NB4 (cell line): ENCODE measurements around the gene TJAP1.
"Not testable (repeated sequence)": the region's sequence is repeated elsewhere in the genome, so short reads cannot be mapped to it uniquely, and the experiment has no call there.

ENCODE experiments used
- DNase-seq: peaks from one replicate; pipeline ENCODE4 v3.0.0; 2010; ENCODE audit warnings: low read depth
- H3K4me3 ChIP-seq: one replicate; pipeline ENCODE4 v1.5.1; 2011; ENCODE audit warnings: mild to moderate bottlenecking, low read depth, low read length, moderate library complexity
- MYC ChIP-seq: IDR thresholded peaks from 2 replicates; pipeline ENCODE4 v1.6.1; 2011; ENCODE audit warnings: low read depth, low read length
- POLR2A ChIP-seq: IDR thresholded peaks from 2 replicates; pipeline ENCODE4 v1.6.1; 2011; ENCODE audit warnings: mild to moderate bottlenecking; ENCODE audit not compliant: insufficient read length; ENCODE audit errors: extremely low read depth
- TF ChIP-seq, protein P1 (sequence below): IDR thresholded peaks from 2 replicates; pipeline ENCODE4 v1.6.1; 2011; ENCODE audit warnings: low read depth, low read length
- TF ChIP-seq, protein P2 (sequence below): IDR thresholded peaks from one replicate; pipeline ENCODE4 v1.5.1; 2012; ENCODE audit warnings: low read depth, low read length

TJAP1 gene

DNA sequence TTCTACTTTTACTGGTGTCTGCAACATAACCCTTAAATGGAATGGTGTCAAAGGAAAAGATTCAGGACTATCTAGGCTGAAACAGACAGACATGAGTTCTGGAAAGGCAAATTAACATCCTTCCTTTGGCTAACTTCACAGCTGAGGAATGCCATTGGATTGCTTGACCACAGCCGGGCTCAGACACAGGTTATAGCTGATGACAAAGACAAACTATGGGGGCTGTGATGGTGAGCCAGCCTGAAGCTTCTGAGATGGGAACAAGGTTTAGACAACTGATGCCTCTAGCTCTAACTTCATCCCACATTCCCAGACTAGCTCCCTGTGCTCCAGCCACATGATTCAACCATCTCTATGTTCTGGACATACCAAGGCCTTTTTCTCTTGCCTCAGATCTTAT, 54.8 kb downstream of the TJAP1 start:
- DNase-seq: no peak
- TF ChIP-seq, protein P1, sequence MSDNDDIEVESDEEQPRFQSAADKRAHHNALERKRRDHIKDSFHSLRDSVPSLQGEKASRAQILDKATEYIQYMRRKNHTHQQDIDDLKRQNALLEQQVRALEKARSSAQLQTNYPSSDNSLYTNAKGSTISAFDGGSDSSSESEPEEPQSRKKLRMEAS: no peak
- TF ChIP-seq, protein P2, sequence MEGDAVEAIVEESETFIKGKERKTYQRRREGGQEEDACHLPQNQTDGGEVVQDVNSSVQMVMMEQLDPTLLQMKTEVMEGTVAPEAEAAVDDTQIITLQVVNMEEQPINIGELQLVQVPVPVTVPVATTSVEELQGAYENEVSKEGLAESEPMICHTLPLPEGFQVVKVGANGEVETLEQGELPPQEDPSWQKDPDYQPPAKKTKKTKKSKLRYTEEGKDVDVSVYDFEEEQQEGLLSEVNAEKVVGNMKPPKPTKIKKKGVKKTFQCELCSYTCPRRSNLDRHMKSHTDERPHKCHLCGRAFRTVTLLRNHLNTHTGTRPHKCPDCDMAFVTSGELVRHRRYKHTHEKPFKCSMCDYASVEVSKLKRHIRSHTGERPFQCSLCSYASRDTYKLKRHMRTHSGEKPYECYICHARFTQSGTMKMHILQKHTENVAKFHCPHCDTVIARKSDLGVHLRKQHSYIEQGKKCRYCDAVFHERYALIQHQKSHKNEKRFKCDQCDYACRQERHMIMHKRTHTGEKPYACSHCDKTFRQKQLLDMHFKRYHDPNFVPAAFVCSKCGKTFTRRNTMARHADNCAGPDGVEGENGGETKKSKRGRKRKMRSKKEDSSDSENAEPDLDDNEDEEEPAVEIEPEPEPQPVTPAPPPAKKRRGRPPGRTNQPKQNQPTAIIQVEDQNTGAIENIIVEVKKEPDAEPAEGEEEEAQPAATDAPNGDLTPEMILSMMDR: no peak
- no peak for TF ChIP-seq POLR2A
- no peak overlapping the region for H3K4me3 ChIP-seq

DNA sequence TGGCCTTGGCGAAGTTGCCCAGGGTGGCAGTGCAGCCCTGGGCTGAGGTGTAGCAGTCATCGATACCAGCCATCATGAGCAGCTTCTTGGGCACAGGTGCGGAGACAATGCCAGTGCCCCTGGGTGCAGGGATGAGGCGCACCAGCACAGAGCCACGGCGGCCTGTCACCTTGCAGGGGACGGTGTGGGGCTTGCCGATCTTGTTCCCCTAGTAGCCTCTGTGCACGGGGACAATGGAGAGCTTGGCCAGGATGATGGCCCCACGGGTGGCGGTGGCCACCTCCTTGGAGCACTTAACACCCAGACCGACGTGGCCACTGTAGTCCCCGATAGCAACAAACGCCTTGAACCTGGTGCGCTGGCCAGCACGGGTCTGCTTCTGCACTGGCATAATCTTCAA, 61.6 kb downstream of the TJAP1 start:
- not testable (repeated sequence) for DNase-seq, H3K4me3 ChIP-seq

DNA sequence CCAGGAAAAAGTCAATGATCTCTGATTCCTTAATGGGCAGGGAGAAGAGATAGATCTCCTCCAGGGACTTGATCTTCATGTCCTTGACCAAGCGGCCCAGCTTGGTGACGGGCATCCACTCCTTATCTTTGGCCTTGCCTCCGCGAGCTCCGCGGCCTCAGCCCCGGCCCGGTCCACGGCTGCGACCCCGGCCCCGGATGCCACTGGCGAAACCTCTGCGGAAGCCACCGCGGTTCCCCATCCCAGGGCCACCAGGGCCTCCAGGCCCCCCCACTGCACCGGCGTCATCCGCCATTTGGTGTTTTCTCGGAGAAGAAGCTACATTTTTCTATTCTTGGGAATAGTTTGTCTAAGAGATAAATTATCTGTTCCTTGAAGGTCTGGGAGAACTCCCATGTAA, 62.0 kb downstream of the TJAP1 start:
- not testable (repeated sequence) for H3K4me3 ChIP-seq, DNase-seq

DNA sequence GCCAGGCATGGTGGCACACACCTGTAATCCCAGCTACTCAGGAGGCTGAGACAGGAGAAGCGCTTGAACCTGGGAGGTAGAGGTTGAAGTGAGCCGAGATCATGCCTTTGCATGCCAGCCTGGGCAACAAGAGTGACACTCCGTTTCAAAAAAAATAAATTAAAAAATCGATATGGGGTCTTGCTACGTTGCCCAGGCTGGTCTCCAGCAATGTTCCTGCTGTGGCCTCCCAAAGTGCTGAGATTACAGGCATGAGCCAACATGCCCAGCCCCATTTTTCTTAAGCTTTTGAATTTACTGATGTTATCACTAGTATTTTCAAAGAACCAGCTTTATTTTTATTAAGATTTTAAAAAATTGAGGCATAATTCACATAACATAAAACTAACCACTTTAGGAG, 63.1 kb downstream of the TJAP1 start:
- no peak overlapping the region for H3K4me3 ChIP-seq
- TF ChIP-seq, protein P2: no peak
- no peak for TF ChIP-seq POLR2A
- DNase-seq: no peak

DNA sequence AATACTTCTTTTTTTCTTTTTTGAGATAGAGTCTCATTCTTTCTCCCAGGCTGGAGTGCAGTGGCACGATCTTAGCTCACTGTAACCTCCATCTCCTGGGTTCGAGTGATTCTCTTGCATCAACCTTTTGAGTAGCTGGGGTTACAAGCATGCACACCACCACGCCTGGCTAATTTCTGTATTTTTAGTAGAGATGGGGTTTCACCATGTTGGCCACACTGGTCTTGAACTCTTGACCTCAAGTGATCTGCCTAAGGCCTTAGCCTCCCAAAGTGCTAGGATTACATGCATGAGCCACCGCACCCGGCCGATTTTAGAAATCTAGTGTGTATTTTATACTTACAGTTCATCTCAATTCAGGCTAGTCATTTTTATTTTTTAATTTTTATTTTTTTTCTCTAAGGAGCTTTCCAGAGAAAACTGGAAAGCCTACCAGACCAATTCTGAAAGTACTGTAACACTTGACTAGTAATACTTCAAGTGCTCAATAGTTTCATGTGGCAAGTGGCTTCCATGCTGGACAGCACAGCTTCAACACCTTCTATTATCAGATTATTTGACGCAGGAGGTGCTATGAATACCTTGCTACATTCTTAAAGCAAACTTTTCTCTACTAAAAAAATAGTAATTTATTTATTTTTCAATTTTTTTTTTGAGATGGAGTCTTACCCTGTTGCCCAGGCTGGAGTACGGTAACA, 64.6 kb downstream of the TJAP1 start:
- no peak overlapping the region for H3K4me3 ChIP-seq
- TF ChIP-seq POLR2A (no peak), MYC (no peak)
- TF ChIP-seq, protein P1: no peak
- TF ChIP-seq, protein P2: no peak
- no peak for DNase-seq

DNA sequence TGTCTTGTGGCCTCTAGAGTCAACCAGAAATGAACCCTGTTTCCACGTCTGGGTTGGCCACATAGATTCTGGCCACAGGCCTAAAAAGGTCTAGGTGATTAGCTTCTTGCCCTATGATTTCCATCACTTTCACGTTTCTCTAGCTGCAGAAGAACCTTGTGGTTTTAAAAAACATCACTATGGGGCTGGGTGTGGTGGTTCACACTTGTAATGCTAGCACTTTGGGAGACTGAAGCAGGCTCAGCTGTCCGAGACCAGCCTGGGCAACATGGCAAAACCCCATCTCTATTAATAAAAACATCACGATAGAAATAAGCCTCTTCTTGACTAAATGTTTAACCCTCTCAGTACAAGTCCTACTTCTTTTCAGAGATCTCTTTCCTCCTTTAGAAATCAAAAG, 67.1 kb downstream of the TJAP1 start:
- TF ChIP-seq MYC (no peak), POLR2A (no peak)
- TF ChIP-seq, protein P1: no peak
- TF ChIP-seq, protein P2: no peak
- no peak for DNase-seq
- H3K4me3 ChIP-seq: no peak overlapping the region

DNA sequence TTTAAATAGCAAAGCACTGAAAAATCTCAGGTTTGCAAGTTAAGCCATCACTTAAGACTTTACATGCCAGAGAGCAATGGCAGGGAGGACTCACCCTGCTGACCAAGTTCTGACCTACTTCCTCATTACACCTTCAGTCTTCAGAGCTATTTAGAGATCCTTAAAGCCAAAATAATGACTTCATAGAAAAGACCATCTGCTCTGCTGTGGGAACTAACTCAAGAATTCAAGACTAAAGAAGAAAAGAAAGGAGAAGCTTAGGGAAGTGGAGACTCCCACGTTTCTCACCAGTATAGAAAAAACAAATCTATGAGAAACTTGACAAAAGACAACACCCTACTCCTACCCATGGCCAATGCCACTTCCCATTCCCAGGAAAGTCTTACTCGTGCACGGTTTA, 69.9 kb downstream of the TJAP1 start:
- DNase-seq: peak; percentile 23

More for the DNA sequence above, 69.9 kb downstream of the TJAP1 start:
- H3K4me3 ChIP-seq: no peak overlapping the region
- TF ChIP-seq MYC (no peak), POLR2A (no peak)
- TF ChIP-seq, protein P1: no peak
- TF ChIP-seq, protein P2: no peak
